ENCODE data around the gene MYL5. TPM values are rescaled to one million over a fixed set of nuclear protein-coding genes. Genes with fewer than 3 reads are reported as not detected.

The MYL5 gene, protein sequence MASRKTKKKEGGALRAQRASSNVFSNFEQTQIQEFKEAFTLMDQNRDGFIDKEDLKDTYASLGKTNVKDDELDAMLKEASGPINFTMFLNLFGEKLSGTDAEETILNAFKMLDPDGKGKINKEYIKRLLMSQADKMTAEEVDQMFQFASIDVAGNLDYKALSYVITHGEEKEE
- total RNA-seq (2012; rRNA removed) (5.0 and 9.1 TPM in 2 replicates), polyA plus RNA-seq (2012; rRNA removed) (16.0 and 17.8 TPM in 2 replicates), Bru-seq, nascent RNA (percentile 46 among the genes with signal in this experiment), BruChase-seq, experiment 1, labeled RNA remaining after a 6-hour chase (percentile 54 among the genes with signal in this experiment), BruChase-seq, experiment 2, labeled RNA remaining after a 2-hour chase (percentile 46 among the genes with signal in this experiment)
- polyA plus RNA-seq (2012; cell fraction: cytosol; rRNA removed): 10.5 and 14.2 TPM in 2 replicates
- polyA plus RNA-seq (2012; cell fraction: nucleus; rRNA removed; ENCODE audit: low replicate concordance): 68.7 and 78.0 TPM in 2 replicates
- long read RNA-seq, partial matches to known transcripts: 1 of 6 reads
- long read RNA-seq, other reads (novel, unspliced or antisense): 4 of 6 reads

GRCh38 chr4:674172-675035, at the start of gene MYL5, which contains the start of gene ATP5ME:
TSS of gene MYL5 (plus strand) at chr4:674542. CDS start at chr4:678027, 3,485 bp downstream.
TSS of gene ATP5ME (minus strand) at chr4:674276. CDS start at chr4:674247, 29 bp downstream.
- POLR2A ChIA-PET (ENCODE audit: unreplicated experiment): no interaction called here
- H3K36me3 ChIP-seq (ENCODE audit: control insufficient read depth, insufficient read depth, low read length): peaks cover 17% of the 10 kb centered on the region
- H3K14ac ChIP-seq (replicated peaks; ENCODE audit: low read depth, low read length): peak within 1 kb of the TSS; percentile 86
- H2BK15ac ChIP-seq (ENCODE audit: low read depth, low read length): no peak within 1 kb of the TSS
- H2BK120ac ChIP-seq (ENCODE audit: low read depth, low read length): peak within 1 kb of the TSS; percentile 34; the same call in 1 of the 2 replicates
- peak within 1 kb of the TSS; percentile 73 for H3K4me3 ChIP-seq (ENCODE audit: insufficient read depth, low read depth, low read length)
- H3K4me2 ChIP-seq (ENCODE audit: low read depth, low read length): peak within 1 kb of the TSS; percentile 85
- intact Hi-C loops (cut with micrococcal nuclease): loop anchor here (10.0 kb wide), 1 partner anchor 340 kb away; the partner anchor contains the start of gene ZNF141
- peaks cover 7% of the 10 kb centered on the region; the same call in 1 of the 2 replicates for H3K9me1 ChIP-seq (ENCODE audit: insufficient read depth, low read length)
- no peaks in the 10 kb centered on the region for H3K9me3 ChIP-seq (ENCODE audit: control insufficient read depth, insufficient read depth, low read length)
- no peaks in the 10 kb centered on the region for H3K27me3 ChIP-seq (ENCODE audit: control insufficient read depth, insufficient read depth, low read length)
- H4K5ac ChIP-seq (ENCODE audit: low read depth, low read length): peak within 1 kb of the TSS; percentile 75
- peak within 1 kb of the TSS; percentile 88 for H3K27ac ChIP-seq (ENCODE audit: insufficient read depth, low read length)
- no peak within 1 kb of the TSS for H2BK20ac ChIP-seq (ENCODE audit: low read depth, low read length)
- H3K4me1 ChIP-seq (ENCODE audit: control insufficient read depth, insufficient read depth, low read length): peaks cover 9% of the 10 kb centered on the region
- peak within 1 kb of the TSS; percentile 70 for H4K91ac ChIP-seq (ENCODE audit: insufficient read depth, low read depth, low read length)
- dilution Hi-C loops (cut with HindIII; ENCODE audit: low sequenced_read_pairs, unreplicated experiment): no loop called here
- CTCF ChIA-PET: interaction anchor here (1.0 kb wide), 1 partner anchor 145 kb away, joined by 3 read pairs; no protein-coding TSS in a partner anchor
- BruUV-seq (replicated peaks): no TSS peak
- H3K79me1 ChIP-seq (ENCODE audit: low read depth in 1 of 2, low read length in 2 of 2): peaks cover 17 to 27% of the 10 kb centered on the region in 2 experiments; a peak in 3 of 4 replicates
- peak within 1 kb of the TSS; percentile 54 for H2AK5ac ChIP-seq (ENCODE audit: low read depth, low read length)
- H2AK9ac ChIP-seq (replicated peaks; ENCODE audit: low read depth, low read length, poor library complexity): peak within 1 kb of the TSS; percentile 100
- DNase-seq (peak; percentile 95), ATAC-seq (ENCODE audit: low read depth) (peak; percentile 89)
- no peaks in the 10 kb centered on the region for H4K20me1 ChIP-seq (ENCODE audit: insufficient read depth, low read length)
- peak within 1 kb of the TSS; percentile 67 for H3K23ac ChIP-seq (ENCODE audit: low read depth, low read length)
- H3K56ac ChIP-seq (ENCODE audit: extremely low read depth, insufficient read depth, low read length): peak within 1 kb of the TSS; percentile 64; the same call in 1 of the 2 replicates
- 0% methylated on average over 30 of the region's 84 CpGs; no CpG with 5 or more reads in 1 of the 2 experiments for WGBS, 2 experiments (ENCODE audit: extremely low coverage in 2 of 2, insufficient read length in 1 of 2)
- in situ Hi-C loops (cut with MboI; ENCODE audit: low sequenced_read_pairs): no loop called here
- H3K18ac ChIP-seq (ENCODE audit: low read depth, low read length): no peak within 1 kb of the TSS; the same call in 1 of the 2 replicates
- H3K4ac ChIP-seq (ENCODE audit: low read depth, low read length): peak within 1 kb of the TSS; percentile 88
- H2BK5ac ChIP-seq (ENCODE audit: low read depth, low read length, poor library complexity, severe bottlenecking): peak within 1 kb of the TSS; percentile 88
- H4K8ac ChIP-seq (ENCODE audit: low read depth in 2 of 2, low read length in 2 of 2): peak within 1 kb of the TSS; percentile 73 to 85
- H2AFZ ChIP-seq (replicated peaks; ENCODE audit: low read length, poor library complexity): peak within 1 kb of the TSS; percentile 97
- H3K9ac ChIP-seq (ENCODE audit: low read depth, low read length): peak within 1 kb of the TSS; percentile 86
- no peak for TF ChIP-seq NFE2L2 (IDR thresholded peaks at IDR 0.05; ENCODE audit: low read depth, low read length)
- peak; percentile 32; the same call in 1 of the 2 replicates for TF ChIP-seq MXI1 (IDR thresholded peaks at IDR 0.05; ENCODE audit: borderline replicate concordance, low read depth, low read length)
- peak; percentile 97 for TF ChIP-seq MAZ (IDR thresholded peaks at IDR 0.05; ENCODE audit: borderline replicate concordance, low read depth, low read length)
- peak; percentile 50 for TF ChIP-seq SMC3 (IDR thresholded peaks at IDR 0.05; ENCODE audit: low read depth, low read length)
- peak; percentile 46 for TF ChIP-seq FOS (IDR thresholded peaks at IDR 0.05; ENCODE audit: low read depth, low read length)
- TF ChIP-seq POLR2A (IDR thresholded peaks at IDR 0.05; ENCODE audit: low read depth, low read length): peak; percentile 77
- peak; percentile 44 for TF ChIP-seq RAD21 (IDR thresholded peaks at IDR 0.05; ENCODE audit: low read length)
- TF ChIP-seq, protein P1, sequence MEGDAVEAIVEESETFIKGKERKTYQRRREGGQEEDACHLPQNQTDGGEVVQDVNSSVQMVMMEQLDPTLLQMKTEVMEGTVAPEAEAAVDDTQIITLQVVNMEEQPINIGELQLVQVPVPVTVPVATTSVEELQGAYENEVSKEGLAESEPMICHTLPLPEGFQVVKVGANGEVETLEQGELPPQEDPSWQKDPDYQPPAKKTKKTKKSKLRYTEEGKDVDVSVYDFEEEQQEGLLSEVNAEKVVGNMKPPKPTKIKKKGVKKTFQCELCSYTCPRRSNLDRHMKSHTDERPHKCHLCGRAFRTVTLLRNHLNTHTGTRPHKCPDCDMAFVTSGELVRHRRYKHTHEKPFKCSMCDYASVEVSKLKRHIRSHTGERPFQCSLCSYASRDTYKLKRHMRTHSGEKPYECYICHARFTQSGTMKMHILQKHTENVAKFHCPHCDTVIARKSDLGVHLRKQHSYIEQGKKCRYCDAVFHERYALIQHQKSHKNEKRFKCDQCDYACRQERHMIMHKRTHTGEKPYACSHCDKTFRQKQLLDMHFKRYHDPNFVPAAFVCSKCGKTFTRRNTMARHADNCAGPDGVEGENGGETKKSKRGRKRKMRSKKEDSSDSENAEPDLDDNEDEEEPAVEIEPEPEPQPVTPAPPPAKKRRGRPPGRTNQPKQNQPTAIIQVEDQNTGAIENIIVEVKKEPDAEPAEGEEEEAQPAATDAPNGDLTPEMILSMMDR (conservative IDR thresholded peaks at IDR 0.05; ENCODE audit: low read depth, low read length): peak; percentile 100
- TF ChIP-seq, protein P2, sequence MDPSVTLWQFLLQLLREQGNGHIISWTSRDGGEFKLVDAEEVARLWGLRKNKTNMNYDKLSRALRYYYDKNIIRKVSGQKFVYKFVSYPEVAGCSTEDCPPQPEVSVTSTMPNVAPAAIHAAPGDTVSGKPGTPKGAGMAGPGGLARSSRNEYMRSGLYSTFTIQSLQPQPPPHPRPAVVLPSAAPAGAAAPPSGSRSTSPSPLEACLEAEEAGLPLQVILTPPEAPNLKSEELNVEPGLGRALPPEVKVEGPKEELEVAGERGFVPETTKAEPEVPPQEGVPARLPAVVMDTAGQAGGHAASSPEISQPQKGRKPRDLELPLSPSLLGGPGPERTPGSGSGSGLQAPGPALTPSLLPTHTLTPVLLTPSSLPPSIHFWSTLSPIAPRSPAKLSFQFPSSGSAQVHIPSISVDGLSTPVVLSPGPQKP (IDR thresholded peaks at IDR 0.05; ENCODE audit: borderline replicate concordance, low read depth, low read length): no peak
- TF ChIP-seq, protein P3, sequence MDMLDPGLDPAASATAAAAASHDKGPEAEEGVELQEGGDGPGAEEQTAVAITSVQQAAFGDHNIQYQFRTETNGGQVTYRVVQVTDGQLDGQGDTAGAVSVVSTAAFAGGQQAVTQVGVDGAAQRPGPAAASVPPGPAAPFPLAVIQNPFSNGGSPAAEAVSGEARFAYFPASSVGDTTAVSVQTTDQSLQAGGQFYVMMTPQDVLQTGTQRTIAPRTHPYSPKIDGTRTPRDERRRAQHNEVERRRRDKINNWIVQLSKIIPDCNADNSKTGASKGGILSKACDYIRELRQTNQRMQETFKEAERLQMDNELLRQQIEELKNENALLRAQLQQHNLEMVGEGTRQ (IDR thresholded peaks at IDR 0.05; ENCODE audit: low read depth, low read length): peak; percentile 93

Data from IMR-90 (cell line).